HG02938 (cell line): Measurements from ENCODE around the gene CCDC141.

Experiments used
- ATAC-seq: cut with Tn5 transposase; IDR thresholded peaks from one replicate; pipeline ENCODE4 v1.9.1; 2021; ENCODE audit warnings: mild to moderate bottlenecking, moderate library complexity; ENCODE audit not compliant: unreplicated experiment

CCDC141 gene

GRCh38 chr2:178796079-178796677 lies 253.8 kb downstream of the CCDC141 start:
- no peak for ATAC-seq

- ATAC-seq: no peak
These were observed 262.0 kb downstream of the CCDC141 start for GRCh38 chr2:178787934-178788333.

GRCh38 chr2:178787155-178787554 lies 262.8 kb downstream of the CCDC141 start:
- no peak for ATAC-seq

GRCh38 chr2:178783889-178784288 lies 266.0 kb downstream of the CCDC141 start:
- ATAC-seq: no peak

GRCh38 chr2:178782236-178782635 lies 267.7 kb downstream of the CCDC141 start:
- no peak for ATAC-seq
